Activated CD4-positive, alpha-beta T cell treated with anti-CD3 and anti-CD28 coated beads, Interleukin-2, amount 10 ng/mL, durations not matched to agents 24 days and 14 days (primary cell): ENCODE measurements around the gene TCF20. TPM values are rescaled to one million over a fixed set of nuclear protein-coding genes. Genes with fewer than 3 reads are reported as not detected.

ENCODE experiments used
- DNase-seq: peaks from one replicate; pipeline ENCODE4 v3.0.0; 2022
- H3K27ac Mint-ChIP-seq: one replicate; pipeline ENCODE4 v1.8.0; 2022; ENCODE audit warnings: mild to moderate bottlenecking, mixed read lengths
- H3K27me3 Mint-ChIP-seq: one replicate; pipeline ENCODE4 v1.8.0; 2022; ENCODE audit warnings: mixed read lengths
- H3K36me3 Mint-ChIP-seq: one replicate; pipeline ENCODE4 v1.8.0; 2022; ENCODE audit warnings: low read depth, mild to moderate bottlenecking, mixed read lengths
- H3K4me1 Mint-ChIP-seq: one replicate; pipeline ENCODE4 v1.8.0; 2021; ENCODE audit warnings: mixed read lengths
- H3K4me3 Mint-ChIP-seq: one replicate; pipeline ENCODE4 v1.8.0; 2022; ENCODE audit warnings: mild to moderate bottlenecking, moderate library complexity, mixed read lengths
- H3K9me3 Mint-ChIP-seq: one replicate; pipeline ENCODE4 v1.8.0; 2021; ENCODE audit warnings: mixed read lengths
- intact Hi-C: fragments of 100-400 bp; cut with micrococcal nuclease; formaldehyde crosslinking; loops from one replicate; pipeline ENCODE4 v1.15.1; 2023
- total RNA-seq: library from RNA; stranded (reverse); gene quantifications from 2 replicates; pipeline ENCODE4 v1.2.3, GENCODE V29; 2022

The TCF20 gene
- total RNA-seq: 83.0 and 85.4 TPM in 2 replicates

- Mint-ChIP-seq H3K27me3 (no peaks in the 10 kb centered on the region), H3K4me1 (peaks cover 19% of the 10 kb centered on the region), H3K4me3 (peak within 1 kb of the TSS; percentile 97), H3K9me3 (no peaks in the 10 kb centered on the region), H3K27ac (peak within 1 kb of the TSS; percentile 81), H3K36me3 (peaks cover 10% of the 10 kb centered on the region)
- intact Hi-C loops: no loop called here
- peak; percentile 94 for DNase-seq
Observed at GRCh38 chr22:42270510-42271190, at the start of gene TCF20. TSS of gene TCF20 (minus strand) at chr22:42270653. CDS start at chr22:42215305, 55,348 bp downstream.

GRCh38 chr22:42319386-42319785 is 48.9 kb upstream of the TCF20 start:
- no peaks in the 10 kb centered on the region for H3K36me3 Mint-ChIP-seq
- H3K4me3 Mint-ChIP-seq: no peak overlapping the region
- no peaks in the 10 kb centered on the region for H3K27me3 Mint-ChIP-seq
- no peak overlapping the region for H3K27ac Mint-ChIP-seq
- intact Hi-C loops: no loop called here
- H3K4me1 Mint-ChIP-seq: peaks cover 15% of the 10 kb centered on the region
- H3K9me3 Mint-ChIP-seq: no peaks in the 10 kb centered on the region
- DNase-seq: no peak

- Mint-ChIP-seq H3K4me1 (peaks cover 16% of the 10 kb centered on the region), H3K9me3 (no peaks in the 10 kb centered on the region), H3K27ac (no peak overlapping the region), H3K27me3 (no peaks in the 10 kb centered on the region), H3K36me3 (no peaks in the 10 kb centered on the region), H3K4me3 (no peak overlapping the region)
- intact Hi-C loops: no loop called here
- no peak for DNase-seq
Observed at GRCh38 chr22:42318967-42319366, 48.5 kb upstream of the TCF20 start.

- Mint-ChIP-seq H3K9me3 (no peaks in the 10 kb centered on the region), H3K4me1 (peaks cover 18% of the 10 kb centered on the region), H3K4me3 (no peak overlapping the region), H3K27ac (no peak overlapping the region), H3K36me3 (no peaks in the 10 kb centered on the region), H3K27me3 (no peaks in the 10 kb centered on the region)
- intact Hi-C loops: no loop called here
- DNase-seq: no peak
Observed at GRCh38 chr22:42317691-42318547, 47.5 kb upstream of the TCF20 start.

- peaks cover 18% of the 10 kb centered on the region for H3K4me1 Mint-ChIP-seq
- H3K27me3 Mint-ChIP-seq: no peaks in the 10 kb centered on the region
- no peak overlapping the region for H3K27ac Mint-ChIP-seq
- no peaks in the 10 kb centered on the region for H3K9me3 Mint-ChIP-seq
- no peak for DNase-seq
- H3K36me3 Mint-ChIP-seq: no peaks in the 10 kb centered on the region
- no peak overlapping the region for H3K4me3 Mint-ChIP-seq
- intact Hi-C loops: no loop called here
Observed at GRCh38 chr22:42317008-42317407, 46.6 kb upstream of the TCF20 start.

- H3K36me3 Mint-ChIP-seq: no peaks in the 10 kb centered on the region
- no peaks in the 10 kb centered on the region for H3K9me3 Mint-ChIP-seq
- H3K4me1 Mint-ChIP-seq: peaks cover 20% of the 10 kb centered on the region
- H3K27ac Mint-ChIP-seq: no peak overlapping the region
- H3K4me3 Mint-ChIP-seq: no peak overlapping the region
- DNase-seq: no peak
- intact Hi-C loops: no loop called here
- no peaks in the 10 kb centered on the region for H3K27me3 Mint-ChIP-seq
Observed at GRCh38 chr22:42315392-42315756, 44.9 kb upstream of the TCF20 start.

- no peaks in the 10 kb centered on the region for H3K9me3 Mint-ChIP-seq
- H3K27me3 Mint-ChIP-seq: no peaks in the 10 kb centered on the region
- no peaks in the 10 kb centered on the region for H3K36me3 Mint-ChIP-seq
- DNase-seq: no peak
- peak overlapping the region; percentile 69 for H3K27ac Mint-ChIP-seq
- H3K4me1 Mint-ChIP-seq: peaks cover 18% of the 10 kb centered on the region
- intact Hi-C loops: loop anchor here (5.0 kb wide), 1 partner anchor 223 kb away; the partner anchor contains the start of gene NDUFA6
- no peak overlapping the region for H3K4me3 Mint-ChIP-seq
Observed at GRCh38 chr22:42314709-42315391, 44.4 kb upstream of the TCF20 start.

GRCh38 chr22:42313804-42314581 is 43.5 kb upstream of the TCF20 start:
- intact Hi-C loops: loop anchor here (5.0 kb wide), 1 partner anchor 222 kb away; the partner anchor contains the start of gene NDUFA6
- H3K4me3 Mint-ChIP-seq: no peak overlapping the region
- peak; percentile 84 for DNase-seq
- H3K9me3 Mint-ChIP-seq: no peaks in the 10 kb centered on the region
- no peaks in the 10 kb centered on the region for H3K36me3 Mint-ChIP-seq
- no peak overlapping the region for H3K27ac Mint-ChIP-seq
- H3K4me1 Mint-ChIP-seq: peaks cover 18% of the 10 kb centered on the region
- H3K27me3 Mint-ChIP-seq: no peaks in the 10 kb centered on the region

GRCh38 chr22:42313204-42313603 is 42.8 kb upstream of the TCF20 start:
- peaks cover 18% of the 10 kb centered on the region for H3K4me1 Mint-ChIP-seq
- no peaks in the 10 kb centered on the region for H3K9me3 Mint-ChIP-seq
- no peak for DNase-seq
- no peak overlapping the region for H3K27ac Mint-ChIP-seq
- H3K4me3 Mint-ChIP-seq: no peak overlapping the region
- H3K36me3 Mint-ChIP-seq: no peaks in the 10 kb centered on the region
- intact Hi-C loops: loop anchor here (5.0 kb wide), 1 partner anchor 221 kb away; the partner anchor contains the start of gene NDUFA6
- no peaks in the 10 kb centered on the region for H3K27me3 Mint-ChIP-seq

GRCh38 chr22:42310291-42311015 is 40.0 kb upstream of the TCF20 start:
- intact Hi-C loops: loop anchor here (5.0 kb wide), 1 partner anchor 218 kb away; the partner anchor contains the start of gene NDUFA6
- Mint-ChIP-seq H3K27me3 (no peaks in the 10 kb centered on the region), H3K4me3 (no peak overlapping the region), H3K36me3 (no peaks in the 10 kb centered on the region), H3K9me3 (no peaks in the 10 kb centered on the region), H3K4me1 (peaks cover 14% of the 10 kb centered on the region), H3K27ac (no peak overlapping the region)
- DNase-seq: no peak

GRCh38 chr22:42309865-42310264 is 39.4 kb upstream of the TCF20 start:
- no peak overlapping the region for H3K27ac Mint-ChIP-seq
- no peak for DNase-seq
- H3K36me3 Mint-ChIP-seq: no peaks in the 10 kb centered on the region
- peaks cover 13% of the 10 kb centered on the region for H3K4me1 Mint-ChIP-seq
- no peak overlapping the region for H3K4me3 Mint-ChIP-seq
- intact Hi-C loops: loop anchor here (5.0 kb wide), 1 partner anchor 218 kb away; the partner anchor contains the start of gene NDUFA6
- H3K27me3 Mint-ChIP-seq: peaks cover 2% of the 10 kb centered on the region
- H3K9me3 Mint-ChIP-seq: no peaks in the 10 kb centered on the region

- peaks cover 3% of the 10 kb centered on the region for H3K27me3 Mint-ChIP-seq
- no peak overlapping the region for H3K4me3 Mint-ChIP-seq
- intact Hi-C loops: no loop called here
- no peaks in the 10 kb centered on the region for H3K9me3 Mint-ChIP-seq
- DNase-seq: no peak
- H3K27ac Mint-ChIP-seq: no peak overlapping the region
- no peaks in the 10 kb centered on the region for H3K36me3 Mint-ChIP-seq
- H3K4me1 Mint-ChIP-seq: peaks cover 8% of the 10 kb centered on the region
Observed at GRCh38 chr22:42308892-42309468, 38.5 kb upstream of the TCF20 start.
